ENCODE data around the gene CLNK.

DNA sequence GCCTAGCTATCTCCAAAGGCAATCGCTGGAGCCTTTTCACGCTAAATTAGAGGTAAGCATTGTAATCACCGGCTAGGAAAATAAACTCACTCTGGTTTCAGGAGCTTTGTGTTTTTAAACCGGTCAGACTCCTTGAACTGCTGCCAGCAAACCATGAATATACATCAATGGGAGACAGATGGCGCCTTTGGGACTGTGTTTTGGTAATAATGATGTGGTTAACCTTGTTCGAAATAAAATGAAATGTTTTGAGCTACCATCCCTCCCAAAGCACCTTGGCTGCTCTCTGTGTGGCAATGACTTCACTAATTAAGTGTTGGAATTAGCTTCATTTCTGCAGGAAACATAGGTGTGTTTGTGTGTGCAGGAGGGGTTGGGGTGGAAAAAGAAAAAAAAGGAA lies 65.3 kb downstream of the CLNK start:
- peak in 1 of 7 experiments; percentile 24 for TF ChIP-seq CTCF (IDR thresholded peaks at IDR 0.05)
- TF ChIP-seq POLR2AphosphoS5 (IDR thresholded peaks at IDR 0.05): no peak
